Mammary epithelial cell (primary cell): ENCODE measurements around the gene CKB.

ENCODE experiments used
- CTCF ChIP-seq, 2 donors: IDR thresholded peaks in 1 of 2; conservative IDR thresholded peaks in 1 of 2; 2 replicates each; pipeline ENCODE4 v1.5.1; 2011 to 2012; ENCODE audit warnings: inconsistent platforms in 2 of 2, low read length in 2 of 2, mild to moderate bottlenecking in 2 of 2, control low read depth in 1 of 2, low read depth in 1 of 2; ENCODE audit not compliant: insufficient read depth in 1 of 2; ENCODE audit errors: extremely low read depth in 1 of 2
- EZH2 ChIP-seq: IDR thresholded peaks from 2 replicates; pipeline ENCODE4 v1.6.1; 2012; ENCODE audit warnings: low read length, inconsistent platforms, borderline replicate concordance

- TF ChIP-seq CTCF (conservative IDR thresholded peaks at IDR 0.05 in 1 of 2, IDR thresholded peaks at IDR 0.05 in 1 of 2; ENCODE audit: extremely low read depth in 1 of 2, insufficient read depth in 1 of 2, low read depth in 1 of 2, low read length in 2 of 2) (no peak), EZH2 (no peak)
Observed at GRCh38 chr14:103563844-103564505, 41.3 kb upstream of the CKB start.
